GM19043 (cell line): Measurements from ENCODE around the gene CFAP53.
"Not testable (repeated sequence)": the region's sequence is repeated elsewhere in the genome, so short reads cannot be mapped to it uniquely, and the experiment has no call there.

Experiments used
- ATAC-seq: cut with Tn5 transposase; IDR thresholded peaks from one replicate; pipeline ENCODE4 v1.9.1; 2021; ENCODE audit warnings: low read depth; ENCODE audit not compliant: unreplicated experiment

Gene CFAP53

DNA sequence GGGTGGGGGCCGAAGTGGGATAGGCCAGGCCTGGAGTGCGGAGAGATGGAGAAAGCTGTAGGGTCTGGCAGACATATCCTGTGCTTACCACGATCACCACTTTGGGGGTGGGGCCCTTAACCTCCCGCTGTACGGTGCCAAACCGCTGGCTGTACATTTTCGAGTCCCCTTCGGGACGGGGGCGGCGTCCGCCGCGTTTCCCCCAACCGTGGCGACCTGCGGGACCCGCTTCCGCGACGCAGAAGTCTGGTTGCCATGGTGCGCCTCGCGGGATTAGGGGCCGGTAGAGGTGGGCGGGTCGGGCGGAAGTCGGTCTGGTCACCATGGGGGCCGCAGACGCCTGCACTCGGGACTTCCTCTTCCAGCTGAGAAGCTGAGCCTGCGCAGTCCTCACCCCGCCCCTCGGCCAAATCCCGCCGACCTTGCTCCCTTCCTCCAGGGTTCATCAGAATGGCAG is at the start of gene CFAP53:
CFAP53 (minus strand) TSS at position 248 of the 457 bp plus-strand sequence; CDS start at position 157, 91 bp downstream.
- peak; percentile 83 for ATAC-seq

DNA sequence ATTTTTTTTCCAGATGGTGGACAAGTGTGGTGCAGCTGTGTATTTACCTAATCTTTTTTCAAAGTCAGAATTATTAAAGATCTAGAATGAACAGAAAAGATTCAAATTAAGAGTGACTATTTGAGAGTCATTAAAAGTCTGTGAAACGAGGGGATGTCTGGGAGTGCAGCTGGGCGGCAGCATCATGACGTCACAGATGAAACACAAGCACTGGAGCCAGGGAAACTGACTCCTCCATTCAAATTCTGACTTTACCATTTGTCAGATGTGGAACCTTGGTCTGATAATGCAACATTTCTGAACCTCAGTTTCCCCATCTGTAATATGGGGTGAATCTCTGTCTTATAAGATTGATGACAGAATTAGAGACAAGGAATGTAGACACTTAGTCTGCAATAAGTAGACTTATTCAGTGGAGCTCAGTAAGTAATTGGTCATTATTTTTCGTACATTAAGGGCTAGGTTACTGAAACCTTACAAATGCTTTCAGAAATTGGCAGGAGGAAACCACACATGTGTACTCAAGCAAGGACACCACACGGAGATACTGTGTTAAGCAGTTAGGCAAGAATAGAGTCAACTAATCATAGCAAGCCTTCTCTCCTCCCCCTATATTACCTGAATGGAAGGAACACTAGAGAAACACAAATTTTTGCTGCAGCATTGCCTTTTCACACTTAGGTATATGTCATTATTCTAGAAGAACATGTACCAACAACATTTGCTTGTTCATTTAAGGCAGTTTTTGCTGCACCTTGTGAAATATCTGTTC is 49.0 kb upstream of the CFAP53 start:
- peak; percentile 70 for ATAC-seq

DNA sequence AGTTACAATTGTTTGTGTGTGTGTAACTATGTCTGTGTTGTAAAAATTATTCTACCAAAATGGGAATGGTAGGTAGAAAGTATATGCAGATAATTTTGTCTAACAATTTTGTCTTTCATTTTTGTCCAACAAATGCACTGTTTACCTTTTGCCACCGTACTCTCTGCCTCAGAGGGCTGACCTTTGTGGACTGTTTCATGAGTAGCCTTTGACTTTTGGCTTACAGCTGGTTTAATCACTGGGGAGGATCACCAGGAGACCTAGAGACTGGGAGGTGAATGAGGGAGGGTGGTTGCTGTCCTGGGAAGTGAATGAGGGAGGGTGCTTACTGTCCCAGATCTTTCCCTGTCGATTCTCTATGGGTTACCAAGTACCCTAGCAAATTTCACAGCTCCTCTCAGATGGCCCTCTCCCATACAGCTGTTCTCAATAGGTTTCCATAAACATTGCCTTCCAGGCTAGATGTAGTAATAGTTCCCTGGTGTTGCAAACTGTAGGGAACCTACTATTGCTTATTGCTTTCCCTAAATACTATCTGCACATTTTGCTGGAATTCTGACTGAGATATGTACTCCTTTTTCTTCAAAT is 47.7 kb upstream of the CFAP53 start:
- no peak for ATAC-seq

- no peak for ATAC-seq
These were observed 46.8 kb upstream of the CFAP53 start for GRCh38 chr18:50313031-50313607.

DNA sequence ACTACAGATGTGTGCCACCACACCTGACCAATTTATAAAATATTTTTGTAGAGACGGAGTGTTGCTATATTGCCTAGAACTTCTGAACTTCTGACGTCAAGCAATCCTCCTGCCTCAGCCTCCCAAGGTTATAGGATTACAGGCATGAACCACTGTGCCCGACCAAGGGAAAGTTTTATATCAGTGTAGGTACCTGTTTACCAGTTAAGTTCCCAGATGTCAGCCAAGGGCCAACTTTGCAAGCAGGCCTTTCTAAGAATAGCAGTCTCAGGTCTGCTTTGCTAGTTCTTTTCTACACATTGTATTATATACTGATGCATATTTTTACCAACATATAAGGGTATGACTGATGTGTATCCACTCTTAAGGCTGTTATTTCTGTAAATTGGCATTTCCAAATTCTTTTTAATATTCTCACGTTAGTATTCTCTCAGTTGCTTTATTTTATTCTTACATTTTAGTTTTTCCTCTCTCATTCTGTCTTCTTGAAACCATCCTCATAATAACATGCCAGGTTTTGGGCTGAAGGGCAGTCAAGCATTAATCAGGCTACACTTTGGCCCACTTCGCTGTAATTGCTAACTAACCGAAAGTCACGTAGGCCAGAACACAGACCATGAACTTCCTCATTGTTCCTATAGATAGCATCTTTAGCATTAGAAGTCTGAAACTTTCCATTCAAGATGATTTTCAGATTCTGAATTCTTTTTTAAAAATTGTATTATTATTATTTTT is 46.2 kb upstream of the CFAP53 start:
- peak; percentile 67 for ATAC-seq

DNA sequence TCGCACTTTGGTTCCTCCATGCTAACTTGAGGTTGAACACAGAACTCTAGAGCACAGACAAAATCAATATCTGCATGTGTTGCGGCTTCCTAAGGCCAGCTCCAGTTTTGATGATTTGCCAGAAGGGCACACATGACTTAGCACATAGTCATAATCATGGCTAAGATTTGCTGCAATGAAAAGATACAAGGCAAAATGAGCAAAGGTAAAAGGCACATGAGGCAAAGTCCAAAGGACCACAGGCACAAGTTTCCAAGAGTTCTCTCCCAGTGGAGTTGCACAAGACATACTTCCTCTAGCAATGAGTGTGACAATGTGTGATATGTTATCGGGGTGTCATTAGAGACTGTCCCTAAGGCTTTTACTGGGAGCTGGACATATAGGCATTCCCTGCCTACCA is 45.4 kb upstream of the CFAP53 start:
- no peak for ATAC-seq

DNA sequence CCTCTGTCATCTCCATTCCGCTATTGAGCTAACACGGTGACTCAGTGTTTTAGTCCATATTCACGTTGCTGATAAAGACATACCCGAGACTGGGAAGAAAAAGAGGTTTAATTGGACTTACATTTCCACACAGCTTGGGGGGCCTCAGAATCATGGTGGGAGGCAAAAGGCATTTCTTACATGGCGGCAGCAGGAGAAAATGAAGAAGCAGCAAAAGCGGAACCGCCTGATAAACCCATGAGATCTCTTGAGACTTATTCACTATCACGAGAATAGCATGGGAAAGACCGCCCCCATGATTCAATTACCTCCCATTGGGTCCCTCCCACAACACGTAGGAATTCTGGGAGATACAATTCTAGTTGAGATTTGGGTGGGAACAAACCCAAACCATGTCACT is 43.8 kb upstream of the CFAP53 start:
- ATAC-seq, result no peak

GRCh38 chr18:50308851-50309250 is 42.6 kb upstream of the CFAP53 start:
- not testable (repeated sequence) for ATAC-seq

DNA sequence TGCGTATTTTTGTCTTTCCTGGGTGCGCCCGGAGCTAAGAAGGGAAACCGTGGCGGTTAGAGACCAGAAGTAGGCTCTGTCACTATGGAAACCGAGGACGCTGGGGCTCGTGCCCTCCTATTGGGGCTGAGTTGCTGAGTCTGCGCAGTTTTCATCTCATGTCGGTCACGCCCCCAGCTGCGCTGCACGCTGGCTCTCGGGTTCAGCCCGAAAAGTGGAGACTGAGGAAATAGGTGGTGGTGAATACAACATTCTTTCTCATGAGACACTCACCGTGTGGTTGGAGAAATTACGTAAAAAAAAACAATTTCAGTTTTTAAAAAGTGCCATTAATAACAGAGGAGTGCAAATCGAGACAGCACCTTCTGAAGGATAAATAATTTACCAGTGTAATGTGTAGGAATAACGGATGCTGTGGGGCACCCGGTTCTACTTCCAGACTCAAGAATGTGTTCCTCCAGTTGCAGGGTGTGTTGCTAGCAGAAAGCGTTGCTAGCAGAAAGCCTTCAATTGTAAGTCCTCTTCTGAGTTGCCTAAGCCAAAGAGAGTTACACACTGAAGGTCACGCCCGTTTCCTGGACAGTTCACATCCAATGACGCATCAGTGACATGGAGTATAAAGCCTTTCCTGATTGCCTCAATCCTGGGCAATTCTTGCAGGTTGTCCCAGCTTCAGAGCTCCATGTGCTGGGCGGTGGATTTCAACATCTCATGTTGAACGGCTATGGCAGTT is 41.6 kb upstream of the CFAP53 start:
- peak; percentile 84 for ATAC-seq

DNA sequence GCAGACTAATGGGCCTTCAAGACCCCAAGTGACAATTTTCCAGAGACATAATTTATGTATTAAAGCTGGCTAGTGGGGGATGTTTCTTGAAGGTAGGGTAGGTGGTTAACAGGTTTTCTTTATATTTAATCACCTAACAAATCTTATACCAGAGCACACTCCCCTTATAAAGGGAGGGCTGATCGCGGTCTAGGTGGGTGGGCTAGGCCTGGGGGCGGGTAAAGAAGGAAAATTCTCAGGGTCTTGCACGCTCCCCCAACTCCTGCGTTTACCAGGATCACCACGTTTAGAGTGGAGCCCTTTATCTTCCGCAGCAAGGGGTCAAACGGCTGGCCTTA is 41.1 kb upstream of the CFAP53 start:
- peak; percentile 6 for ATAC-seq

GRCh38 chr18:50306944-50307343 is 40.6 kb upstream of the CFAP53 start:
- no peak for ATAC-seq

- no peak for ATAC-seq
These were observed 34.8 kb upstream of the CFAP53 start for GRCh38 chr18:50301074-50301473.

- no peak for ATAC-seq
These were observed 33.5 kb upstream of the CFAP53 start for GRCh38 chr18:50299626-50300388.

DNA sequence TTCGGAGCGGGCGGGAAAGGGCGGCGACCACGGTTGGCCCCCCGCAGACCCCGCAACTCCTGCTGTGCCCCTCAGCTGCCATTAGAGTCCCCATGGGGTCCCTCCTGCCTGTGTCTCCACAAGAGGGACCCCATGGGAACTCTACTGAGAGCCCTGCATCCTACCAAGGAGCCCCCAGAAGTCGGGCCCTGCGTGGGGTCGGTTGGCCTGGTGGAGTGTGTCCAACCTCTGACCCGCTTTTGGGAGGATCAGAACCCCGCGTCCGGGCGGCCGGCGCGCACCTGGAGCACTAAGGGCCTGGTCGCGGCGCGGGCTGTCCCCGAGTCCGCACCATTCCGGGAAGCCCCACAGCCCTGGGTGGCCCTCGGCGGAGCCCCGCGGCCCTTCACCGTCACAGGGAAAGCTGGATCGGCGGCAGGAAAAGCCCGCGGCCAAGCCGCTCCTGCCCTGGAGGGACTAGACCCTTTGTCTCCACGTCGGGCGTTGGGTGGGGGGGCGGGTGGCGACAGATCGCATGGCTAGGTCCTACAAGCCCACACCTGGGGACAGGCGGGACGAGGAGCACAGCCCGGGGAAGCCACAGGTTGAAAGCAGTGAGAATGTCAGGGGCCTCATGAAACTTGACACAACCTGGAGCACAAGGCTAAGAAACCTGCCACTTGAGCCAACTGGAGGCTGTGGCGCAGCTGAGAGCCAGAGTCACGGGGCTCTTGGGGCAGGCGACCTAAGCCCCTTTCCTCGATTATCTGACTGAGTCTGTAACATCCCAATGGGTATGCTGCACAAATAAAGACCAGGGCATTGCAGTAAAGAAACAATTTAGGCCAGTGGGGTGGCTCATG is 32.4 kb upstream of the CFAP53 start:
- ATAC-seq, result peak; percentile 19

DNA sequence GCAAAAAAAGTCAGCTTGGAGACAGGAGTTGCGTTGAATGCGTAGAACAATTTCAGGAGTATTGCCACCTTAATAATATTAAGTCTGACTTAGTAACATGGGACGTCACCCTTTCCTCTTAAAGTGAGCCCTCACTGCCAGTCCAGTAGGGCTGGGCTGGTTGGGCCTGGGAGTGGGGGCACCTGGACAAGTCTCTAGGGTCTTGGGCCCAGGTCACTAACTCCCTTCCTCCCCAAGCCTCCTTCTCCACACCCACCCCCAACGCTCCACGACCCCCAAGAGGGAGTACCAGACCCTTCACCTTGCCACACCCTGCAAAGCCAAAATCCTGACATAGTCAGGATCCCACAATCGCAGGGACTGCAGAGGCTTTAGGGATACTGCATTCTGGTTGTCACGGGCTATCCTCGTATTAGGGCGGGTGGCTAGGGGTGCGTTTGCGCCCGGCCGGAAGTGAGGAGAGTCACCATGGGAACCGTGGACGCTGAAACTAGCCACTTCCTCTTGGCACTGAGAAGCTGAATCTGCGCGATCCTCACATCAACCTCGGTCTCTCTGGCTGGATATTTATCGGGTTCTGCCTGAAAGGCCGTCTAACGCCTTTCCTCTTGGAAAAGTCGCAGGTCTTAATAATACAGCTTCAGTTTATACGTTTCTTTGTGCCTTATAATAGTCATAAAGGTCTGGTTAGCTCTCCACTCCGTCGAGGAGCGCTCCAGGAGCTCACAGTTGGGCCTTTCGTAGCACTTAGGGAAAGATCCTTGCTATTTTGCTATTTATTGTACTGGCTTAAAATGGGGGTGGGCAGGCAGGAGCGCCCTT is 31.5 kb upstream of the CFAP53 start:
- peak; percentile 99 for ATAC-seq

- no peak for ATAC-seq
These were observed 26.7 kb upstream of the CFAP53 start for GRCh38 chr18:50293039-50293438.

GRCh38 chr18:50289108-50289443 is 22.8 kb upstream of the CFAP53 start:
- no peak for ATAC-seq
